Activated CD8-positive, alpha-beta memory T cell treated with anti-CD3 and anti-CD28 coated beads for 24 hours (primary cell): Measurements from ENCODE around the gene SLC43A3.

Source experiments
- DNase-seq: peaks from one replicate; pipeline ENCODE4 v3.0.0-alpha.2; 2020

Gene SLC43A3

GRCh38 chr11:57426929-57427726, at the start of gene SLC43A3:
TSS of gene SLC43A3 (minus strand) at chr11:57427121. CDS start at chr11:57426172, 949 bp downstream.
- DNase-seq: peak; percentile 91

- DNase-seq: peak; percentile 83
Observed at GRCh38 chr11:57476047-57476756, 49.3 kb upstream of the SLC43A3 start.

- DNase-seq: no peak
Observed at GRCh38 chr11:57475671-57476046, 48.7 kb upstream of the SLC43A3 start.

GRCh38 chr11:57475191-57475590, 48.3 kb upstream of the SLC43A3 start:
- no peak for DNase-seq

- DNase-seq: no peak
Observed at GRCh38 chr11:57474803-57475115, 47.8 kb upstream of the SLC43A3 start.

GRCh38 chr11:57474017-57474802, 47.3 kb upstream of the SLC43A3 start:
- peak; percentile 72 for DNase-seq

GRCh38 chr11:57473285-57473841, 46.4 kb upstream of the SLC43A3 start:
- no peak for DNase-seq

- no peak for DNase-seq
Observed at GRCh38 chr11:57471496-57471895, 44.6 kb upstream of the SLC43A3 start.

- no peak for DNase-seq
Observed at GRCh38 chr11:57469268-57469667, 42.3 kb upstream of the SLC43A3 start.

- DNase-seq: no peak
Observed at GRCh38 chr11:57468276-57468675, 41.4 kb upstream of the SLC43A3 start.

- DNase-seq: no peak
Observed at GRCh38 chr11:57467508-57468157, 40.7 kb upstream of the SLC43A3 start.

- DNase-seq: no peak
Observed at GRCh38 chr11:57466680-57467079, 39.8 kb upstream of the SLC43A3 start.

GRCh38 chr11:57464539-57465181, 37.7 kb upstream of the SLC43A3 start:
- DNase-seq: no peak

- DNase-seq: no peak
Observed at GRCh38 chr11:57463671-57464538, 37.0 kb upstream of the SLC43A3 start.

- DNase-seq: no peak
Observed at GRCh38 chr11:57462597-57462996, 35.7 kb upstream of the SLC43A3 start.

- no peak for DNase-seq
Observed at GRCh38 chr11:57461841-57462489, 35.0 kb upstream of the SLC43A3 start.

GRCh38 chr11:57460758-57461749, 34.1 kb upstream of the SLC43A3 start:
- no peak for DNase-seq

GRCh38 chr11:57460022-57460757, 33.3 kb upstream of the SLC43A3 start, which contains the start of gene RTN4RL2:
TSS of gene RTN4RL2 (plus strand) at chr11:57460528. CDS start at chr11:57460866, 338 bp downstream.
- peak; percentile 71 for DNase-seq
